HL-60 (cell line): Measurements from ENCODE around the gene CCNY.
"Not testable (repeated sequence)": the region's sequence is repeated elsewhere in the genome, so short reads cannot be mapped to it uniquely, and the experiment has no call there.

Experiments used
- DNase-seq, 2 experiments: peaks; one replicate each; pipeline ENCODE4 v3.0.0-alpha.2; 2010 to 2020; ENCODE audit warnings: low read depth in 1 of 2, low spot score in 1 of 2
- H3K27ac ChIP-seq: fragments of 250-450 bp; sonication (Bioruptor Pico); replicated peaks from 2 replicates; pipeline ENCODE4 v1.5.1; 2020; ENCODE audit warnings: mild to moderate bottlenecking, moderate library complexity
- H3K27me3 ChIP-seq: fragments of 250-450 bp; sonication (Bioruptor Pico); 2 replicates; pipeline ENCODE4 v1.5.1; 2021; ENCODE audit warnings: mild to moderate bottlenecking, moderate library complexity; ENCODE audit not compliant: insufficient read depth, poor library complexity, severe bottlenecking
- H3K4me3 ChIP-seq: replicated peaks from 2 replicates; pipeline ENCODE4 v1.5.1; 2011; ENCODE audit warnings: mild to moderate bottlenecking, control low read depth, low read length; ENCODE audit not compliant: insufficient read depth
- CTCF ChIP-seq: IDR thresholded peaks from one replicate; pipeline ENCODE4 v1.5.1; 2011; ENCODE audit warnings: low read length, control low read depth, inconsistent platforms; ENCODE audit not compliant: insufficient read depth
- GABPA ChIP-seq: IDR thresholded peaks from 2 replicates; pipeline ENCODE4 v1.6.1; 2012; ENCODE audit warnings: low read depth
- POLR2AphosphoS5 ChIP-seq: IDR thresholded peaks from 2 replicates; pipeline ENCODE4 v1.6.1; 2012; ENCODE audit warnings: low read depth
- REST ChIP-seq: IDR thresholded peaks from 2 replicates; pipeline ENCODE4 v1.6.1; 2012; ENCODE audit warnings: low read depth; ENCODE audit not compliant: insufficient replicate concordance
- SPI1 ChIP-seq: IDR thresholded peaks from 2 replicates; pipeline ENCODE4 v1.6.1; 2012; ENCODE audit warnings: low read depth, mild to moderate bottlenecking, borderline replicate concordance

The CCNY gene

GRCh38 chr10:35304649-35305048, 31.7 kb upstream of the CCNY start:
- DNase-seq, result no peak
- H3K27me3 ChIP-seq, result no peaks in the 10 kb centered on the region
- no peak overlapping the region for H3K27ac ChIP-seq
- no peak overlapping the region for H3K4me3 ChIP-seq
- TF ChIP-seq CTCF (no peak), REST (no peak), GABPA (no peak), POLR2AphosphoS5 (no peak), SPI1 (no peak)

GRCh38 chr10:35306852-35307251, 29.5 kb upstream of the CCNY start:
- H3K27me3 ChIP-seq, result no peaks in the 10 kb centered on the region
- no peak overlapping the region for H3K4me3 ChIP-seq
- no peak overlapping the region for H3K27ac ChIP-seq
- no peak for TF ChIP-seq POLR2AphosphoS5
- TF ChIP-seq CTCF, result no peak
- DNase-seq, result no peak

- DNase-seq, result no peak
- TF ChIP-seq GABPA (no peak), REST (no peak), SPI1 (no peak), CTCF (no peak), POLR2AphosphoS5 (no peak)
- Histone ChIP-seq H3K27ac (no peak overlapping the region), H3K27me3 (no peaks in the 10 kb centered on the region), H3K4me3 (no peak overlapping the region)
These were observed 29.0 kb upstream of the CCNY start for GRCh38 chr10:35307297-35307696.

- no peak overlapping the region for H3K4me3 ChIP-seq
- no peak for DNase-seq
- no peaks in the 10 kb centered on the region for H3K27me3 ChIP-seq
- no peak for TF ChIP-seq SPI1
- no peak for TF ChIP-seq GABPA
- no peak for TF ChIP-seq POLR2AphosphoS5
- no peak for TF ChIP-seq REST
- no peak for TF ChIP-seq CTCF
- H3K27ac ChIP-seq, result no peak overlapping the region
These were observed 27.5 kb upstream of the CCNY start for GRCh38 chr10:35308809-35309208.

GRCh38 chr10:35314142-35314541, 22.2 kb upstream of the CCNY start:
- not testable (repeated sequence) for H3K27ac ChIP-seq, DNase-seq, H3K27me3 ChIP-seq, H3K4me3 ChIP-seq

GRCh38 chr10:35315235-35315634, 21.1 kb upstream of the CCNY start:
- H3K27me3 ChIP-seq, H3K27ac ChIP-seq, H3K4me3 ChIP-seq, DNase-seq: not testable (repeated sequence)
